Panc1 (cell line): ENCODE results near the gene PLA2G2E. TPM values are rescaled to one million over a fixed set of nuclear protein-coding genes. Genes with fewer than 3 reads are reported as not detected.

Source experiments
- ATAC-seq: fragments of 200-7000 bp; cut with Tn5 transposase; 2 replicates; pipeline ENCODE4 v1.9.1; 2020; ENCODE audit warnings: mild to moderate bottlenecking, moderate library complexity
- BruUV-seq: library from RNA; stranded (reverse); fragments of 400-500 nt; replicated peaks from 2 replicates; lab custom pipeline; 2021; lab: Mats Ljungman, UMichigan
- CTCF ChIA-PET: fragments of 300-600 bp; sonication (Branson Sonifier 250); formaldehyde crosslinking; loops from one replicate; lab custom pipeline; 2022; ENCODE audit warnings: antibody characterized with exemption; lab: Charles Lee
- POLR2A ChIA-PET: fragments of 300-600 bp; sonication (Branson Sonifier 250); formaldehyde crosslinking; loops from one replicate; lab custom pipeline; 2022; ENCODE audit warnings: antibody characterized with exemption; lab: Charles Lee
- DNase-seq: peaks from one replicate; pipeline ENCODE4 v3.0.0-alpha.2; 2010; ENCODE audit warnings: low read depth, low spot score
- H3K27ac ChIP-seq: 2 replicates; pipeline ENCODE4 v1.5.1; 2011; ENCODE audit warnings: mild to moderate bottlenecking, low read length, inconsistent platforms
- H3K27me3 ChIP-seq: fragments of 200-500 bp; sonication (Bioruptor generic); 2 replicates; pipeline ENCODE4 v1.6.0; 2014; ENCODE audit warnings: low read length, inconsistent platforms; ENCODE audit not compliant: control insufficient read depth, insufficient read depth
- H3K36me3 ChIP-seq: fragments of 200-500 bp; sonication (Bioruptor generic); 2 replicates; pipeline ENCODE4 v1.5.1; 2014; ENCODE audit warnings: inconsistent platforms, mild to moderate bottlenecking, low read length, moderate library complexity; ENCODE audit not compliant: control insufficient read depth, insufficient read depth
- H3K4me1 ChIP-seq: 2 replicates; pipeline ENCODE4 v1.5.1; 2011; ENCODE audit warnings: inconsistent platforms, mild to moderate bottlenecking, low read length, moderate library complexity; ENCODE audit not compliant: control insufficient read depth, insufficient read depth
- H3K4me3 ChIP-seq, 2 experiments: 2 replicates each; pipeline ENCODE4 v1.5.1; 2011 to 2012; ENCODE audit warnings: low read depth in 2 of 2, low read length in 2 of 2, mild to moderate bottlenecking in 2 of 2, inconsistent platforms in 1 of 2, moderate library complexity in 1 of 2
- H3K9me3 ChIP-seq: fragments of 200-500 bp; sonication (Bioruptor generic); 2 replicates; pipeline ENCODE4 v1.5.1; 2014; ENCODE audit warnings: low read depth, mild to moderate bottlenecking, inconsistent platforms, low read length, moderate library complexity; ENCODE audit not compliant: control insufficient read depth, insufficient read depth
- POLR2AphosphoS5 ChIP-seq: IDR thresholded peaks from 2 replicates; pipeline ENCODE4 v1.6.1; 2012; ENCODE audit warnings: mild to moderate bottlenecking, low read depth, low read length, moderate library complexity
- REST ChIP-seq, 2 experiments: IDR thresholded peaks; 2 replicates each; pipeline ENCODE4 v1.6.1; 2011 to 2012; ENCODE audit warnings: low read depth in 2 of 2, control low read depth in 1 of 2, low read length in 1 of 2, mild to moderate bottlenecking in 1 of 2, moderate library complexity in 1 of 2; ENCODE audit not compliant: insufficient read depth in 1 of 2
- SIN3A ChIP-seq: IDR thresholded peaks from 2 replicates; pipeline ENCODE4 v1.6.1; 2012; ENCODE audit warnings: low read depth, mild to moderate bottlenecking, low read length, moderate library complexity, borderline replicate concordance; ENCODE audit not compliant: insufficient read depth
- TCF7L2 ChIP-seq: IDR thresholded peaks from 2 replicates; pipeline ENCODE4 v1.6.1; 2011; ENCODE audit warnings: mild to moderate bottlenecking, low read depth, low read length, inconsistent platforms
- in situ Hi-C: cut with HindIII; loops from 2 replicates; pipeline ENCODE4 v1.10.0; 2016; ENCODE audit warnings: low sequenced_read_pairs, low pct_unique_long_range_greater_than_20kb
- intact Hi-C: fragments of 100-400 bp; cut with micrococcal nuclease; formaldehyde crosslinking; loops from one replicate; pipeline ENCODE4 v1.10.0; 2022; ENCODE audit not compliant: unreplicated experiment
- total RNA-seq: library from RNA; stranded (reverse); gene quantifications from one replicate; pipeline ENCODE4 v1.2.1, GENCODE V29; 2021; ENCODE audit not compliant: unreplicated experiment
- TF ChIP-seq, protein P1 (sequence below): fragments of 450-650 bp; IDR thresholded peaks from 2 replicates; pipeline ENCODE4 v1.5.1; 2017; ENCODE audit warnings: mild to moderate bottlenecking

PLA2G2E gene
- total RNA-seq, 1 experiment from 2014 or later = not detected

- H3K4me1 ChIP-seq = no peaks in the 10 kb centered on the region
- CTCF ChIA-PET = no interaction called here
Measured at GRCh38 chr1:19923953-19924346, 533 bp upstream of the PLA2G2E start.

GRCh38 chr1:19922015-19922688, 1.3 kb downstream of the PLA2G2E start:
- DNase-seq (no peak), ATAC-seq (no peak)
- ChIA-PET POLR2A (no interaction called here), CTCF (interaction anchor here (0.5 kb wide), 1 partner anchor 231 kb away, joined by 11 read pairs; no protein-coding TSS in a partner anchor)
- in situ Hi-C loops = no loop called here
- H3K27me3 ChIP-seq = no peaks in the 10 kb centered on the region
- H3K36me3 ChIP-seq = no peaks in the 10 kb centered on the region
- no TSS peak for BruUV-seq
- H3K4me1 ChIP-seq = no peaks in the 10 kb centered on the region
- no peak overlapping the region for H3K27ac ChIP-seq
- intact Hi-C loops = no loop called here
- no peaks in the 10 kb centered on the region for H3K9me3 ChIP-seq
- TF ChIP-seq TCF7L2 (no peak), POLR2AphosphoS5 (no peak), REST (IDR thresholded peaks at IDR 0.05; ENCODE audit: insufficient read depth in 1 of 2, low read depth in 2 of 2, low read length in 1 of 2) (no peak), SIN3A (no peak)
- TF ChIP-seq, protein P1, sequence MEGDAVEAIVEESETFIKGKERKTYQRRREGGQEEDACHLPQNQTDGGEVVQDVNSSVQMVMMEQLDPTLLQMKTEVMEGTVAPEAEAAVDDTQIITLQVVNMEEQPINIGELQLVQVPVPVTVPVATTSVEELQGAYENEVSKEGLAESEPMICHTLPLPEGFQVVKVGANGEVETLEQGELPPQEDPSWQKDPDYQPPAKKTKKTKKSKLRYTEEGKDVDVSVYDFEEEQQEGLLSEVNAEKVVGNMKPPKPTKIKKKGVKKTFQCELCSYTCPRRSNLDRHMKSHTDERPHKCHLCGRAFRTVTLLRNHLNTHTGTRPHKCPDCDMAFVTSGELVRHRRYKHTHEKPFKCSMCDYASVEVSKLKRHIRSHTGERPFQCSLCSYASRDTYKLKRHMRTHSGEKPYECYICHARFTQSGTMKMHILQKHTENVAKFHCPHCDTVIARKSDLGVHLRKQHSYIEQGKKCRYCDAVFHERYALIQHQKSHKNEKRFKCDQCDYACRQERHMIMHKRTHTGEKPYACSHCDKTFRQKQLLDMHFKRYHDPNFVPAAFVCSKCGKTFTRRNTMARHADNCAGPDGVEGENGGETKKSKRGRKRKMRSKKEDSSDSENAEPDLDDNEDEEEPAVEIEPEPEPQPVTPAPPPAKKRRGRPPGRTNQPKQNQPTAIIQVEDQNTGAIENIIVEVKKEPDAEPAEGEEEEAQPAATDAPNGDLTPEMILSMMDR = no peak
- no peak overlapping the region for H3K4me3 ChIP-seq

More at GRCh38 chr1:19923953-19924346, 533 bp upstream of the PLA2G2E start:
- ATAC-seq (no peak), DNase-seq (no peak)
- intact Hi-C loops = no loop called here
- no peak overlapping the region for H3K27ac ChIP-seq
- H3K9me3 ChIP-seq = no peaks in the 10 kb centered on the region
- H3K36me3 ChIP-seq = no peaks in the 10 kb centered on the region
- TF ChIP-seq POLR2AphosphoS5 (no peak), TCF7L2 (no peak), REST (IDR thresholded peaks at IDR 0.05; ENCODE audit: insufficient read depth in 1 of 2, low read depth in 2 of 2, low read length in 1 of 2) (no peak), SIN3A (no peak)
- POLR2A ChIA-PET = no interaction called here
- no peaks in the 10 kb centered on the region for H3K27me3 ChIP-seq
- in situ Hi-C loops = no loop called here
- H3K4me3 ChIP-seq = no peak overlapping the region
- BruUV-seq = no TSS peak
